PC-3 (cell line): ENCODE measurements around the gene SHISA8.

Source experiments
- EZH2 ChIP-seq: fragments of 300-600 bp; sonication (generic); IDR thresholded peaks from one replicate; pipeline ENCODE4 v1.6.1; 2017; ENCODE audit warnings: antibody characterized with exemption, mild to moderate bottlenecking, low read length; ENCODE audit not compliant: unreplicated experiment
- TF ChIP-seq, protein P1 (sequence below): fragments of 300-600 bp; sonication (generic); conservative IDR thresholded peaks from 2 replicates; pipeline ENCODE4 v1.5.1; 2017; ENCODE audit warnings: antibody characterized with exemption, low read depth, mild to moderate bottlenecking, low read length

DNA sequence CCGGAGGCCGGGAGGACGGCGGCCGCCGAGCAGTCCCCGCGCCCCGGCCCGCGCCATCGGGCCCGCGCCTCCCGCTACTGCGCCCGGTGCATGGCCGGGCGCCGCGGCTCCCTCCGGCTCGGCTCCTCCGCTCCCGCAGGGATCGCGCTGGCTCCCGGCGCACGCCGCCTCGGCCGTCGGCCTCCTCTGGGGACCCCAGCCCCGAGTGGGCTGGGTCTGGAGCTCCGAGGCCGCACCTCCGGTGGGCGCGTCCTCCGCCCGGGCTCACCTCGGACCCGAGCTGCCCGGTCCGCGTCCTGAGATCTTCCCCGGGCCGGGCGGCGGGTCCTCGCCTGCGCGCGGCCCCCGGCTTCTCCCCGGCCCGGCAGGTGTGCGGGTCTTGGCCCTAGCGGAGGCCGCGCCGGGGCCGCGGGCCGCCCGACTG lies 251 bp downstream of the SHISA8 start:
- TF ChIP-seq, protein P1, sequence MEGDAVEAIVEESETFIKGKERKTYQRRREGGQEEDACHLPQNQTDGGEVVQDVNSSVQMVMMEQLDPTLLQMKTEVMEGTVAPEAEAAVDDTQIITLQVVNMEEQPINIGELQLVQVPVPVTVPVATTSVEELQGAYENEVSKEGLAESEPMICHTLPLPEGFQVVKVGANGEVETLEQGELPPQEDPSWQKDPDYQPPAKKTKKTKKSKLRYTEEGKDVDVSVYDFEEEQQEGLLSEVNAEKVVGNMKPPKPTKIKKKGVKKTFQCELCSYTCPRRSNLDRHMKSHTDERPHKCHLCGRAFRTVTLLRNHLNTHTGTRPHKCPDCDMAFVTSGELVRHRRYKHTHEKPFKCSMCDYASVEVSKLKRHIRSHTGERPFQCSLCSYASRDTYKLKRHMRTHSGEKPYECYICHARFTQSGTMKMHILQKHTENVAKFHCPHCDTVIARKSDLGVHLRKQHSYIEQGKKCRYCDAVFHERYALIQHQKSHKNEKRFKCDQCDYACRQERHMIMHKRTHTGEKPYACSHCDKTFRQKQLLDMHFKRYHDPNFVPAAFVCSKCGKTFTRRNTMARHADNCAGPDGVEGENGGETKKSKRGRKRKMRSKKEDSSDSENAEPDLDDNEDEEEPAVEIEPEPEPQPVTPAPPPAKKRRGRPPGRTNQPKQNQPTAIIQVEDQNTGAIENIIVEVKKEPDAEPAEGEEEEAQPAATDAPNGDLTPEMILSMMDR = no peak
- no peak for TF ChIP-seq EZH2
